Adipocyte (in vitro differentiated cells): ENCODE data around the gene ADAMTS3.
"Not testable (repeated sequence)": the region's sequence is repeated elsewhere in the genome, so short reads cannot be mapped to it uniquely, and the experiment has no call there.

Experiments
- DNase-seq: peaks from one replicate; pipeline ENCODE4 v3.0.0-alpha.2; 2015; ENCODE audit warnings: low read depth
- H3K27me3 ChIP-seq: replicated peaks from 2 replicates; pipeline ENCODE4 v1.7.0; 2013; ENCODE audit warnings: mild to moderate bottlenecking, low read length, moderate library complexity; ENCODE audit not compliant: control insufficient read depth, insufficient read depth
- H3K36me3 ChIP-seq: 2 replicates; pipeline ENCODE4 v1.7.0; 2013; ENCODE audit warnings: low read length, mild to moderate bottlenecking, moderate library complexity; ENCODE audit not compliant: control insufficient read depth, insufficient read depth, severe bottlenecking
- H3K4me1 ChIP-seq: 2 replicates; pipeline ENCODE4 v1.7.0; 2013; ENCODE audit warnings: mild to moderate bottlenecking, low read length, moderate library complexity; ENCODE audit not compliant: control insufficient read depth, insufficient read depth
- H3K4me3 ChIP-seq: 2 replicates; pipeline ENCODE4 v1.7.0; 2013; ENCODE audit warnings: mild to moderate bottlenecking, low read length, moderate library complexity
- H3K9ac ChIP-seq: 2 replicates; pipeline ENCODE4 v1.7.0; 2013; ENCODE audit warnings: mild to moderate bottlenecking, low read length, moderate library complexity
- H3K9me3 ChIP-seq: 2 replicates; pipeline ENCODE4 v1.7.0; 2013; ENCODE audit warnings: mild to moderate bottlenecking, low read length, moderate library complexity; ENCODE audit not compliant: control insufficient read depth

ADAMTS3 gene

DNA sequence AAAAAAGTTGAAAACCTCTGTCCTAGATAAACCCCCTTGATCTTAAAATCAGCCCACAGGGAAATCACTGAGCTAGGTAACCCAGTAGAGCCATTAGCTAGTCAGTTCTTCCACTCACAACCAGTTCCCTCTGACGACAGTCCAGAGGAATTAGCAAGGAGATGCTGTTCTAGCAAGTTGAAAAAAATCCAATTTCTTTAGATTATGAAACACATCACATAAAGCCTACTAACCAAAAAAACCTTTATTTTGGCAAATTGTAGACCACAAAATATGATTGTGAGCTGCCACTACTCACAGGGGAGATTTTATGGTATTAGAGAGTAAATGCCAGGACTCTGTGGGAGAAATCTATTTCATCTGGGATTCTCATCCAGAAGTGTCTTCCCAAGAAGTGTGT is 22.6 kb downstream of the ADAMTS3 start:
- Histone ChIP-seq H3K9me3 (no peaks in the 10 kb centered on the region), H3K4me1 (peaks cover 16% of the 10 kb centered on the region), H3K9ac (no peak overlapping the region), H3K4me3 (no peak overlapping the region), H3K27me3 (no peaks in the 10 kb centered on the region), H3K36me3 (no peaks in the 10 kb centered on the region)
- DNase-seq, result no peak

DNA sequence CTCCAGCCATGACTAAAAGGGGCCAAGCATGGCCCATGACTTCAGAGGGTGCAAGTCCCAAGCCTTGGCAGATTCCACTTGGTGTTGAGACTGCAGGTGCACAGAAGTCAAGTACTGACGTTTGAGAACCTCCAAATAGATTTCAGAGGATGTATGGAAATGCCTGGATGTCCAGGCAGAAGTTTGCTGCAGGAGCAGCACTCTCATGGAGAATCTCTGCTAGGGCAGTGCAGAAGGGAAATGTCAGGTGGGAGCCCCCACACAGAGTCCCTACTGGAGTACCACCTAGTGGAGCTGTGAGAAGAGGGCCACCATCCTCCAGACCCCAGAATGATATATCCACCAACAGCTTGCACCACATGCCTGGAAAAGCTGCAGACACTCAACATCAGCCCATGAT is 28.3 kb downstream of the ADAMTS3 start:
- H3K9ac ChIP-seq, H3K4me1 ChIP-seq, H3K9me3 ChIP-seq, H3K27me3 ChIP-seq, H3K36me3 ChIP-seq, DNase-seq, H3K4me3 ChIP-seq: not testable (repeated sequence)

DNA sequence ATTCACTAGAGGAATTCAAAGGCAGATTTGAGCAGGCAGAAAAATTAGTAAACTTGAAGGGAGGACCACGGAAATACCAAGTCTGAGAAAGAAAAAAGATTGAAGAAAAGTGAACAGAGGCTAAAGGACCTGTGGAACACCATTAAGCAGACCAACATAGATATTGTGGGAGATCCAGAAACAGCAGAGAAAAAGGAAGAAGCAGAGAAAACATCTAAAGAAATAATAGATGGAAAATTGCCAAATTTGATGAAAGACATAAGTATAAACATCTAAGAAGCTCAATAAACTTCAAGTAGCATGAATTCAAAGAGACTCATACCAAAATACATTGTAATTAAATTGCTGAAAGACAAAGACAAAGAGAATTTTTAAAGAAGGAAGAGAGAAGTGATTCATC is 31.0 kb downstream of the ADAMTS3 start:
- no peak overlapping the region for H3K9ac ChIP-seq
- H3K36me3 ChIP-seq, result no peaks in the 10 kb centered on the region
- no peaks in the 10 kb centered on the region for H3K27me3 ChIP-seq
- peaks cover 8% of the 10 kb centered on the region for H3K9me3 ChIP-seq
- no peaks in the 10 kb centered on the region for H3K4me1 ChIP-seq
- H3K4me3 ChIP-seq, result no peak overlapping the region
- no peak for DNase-seq

DNA sequence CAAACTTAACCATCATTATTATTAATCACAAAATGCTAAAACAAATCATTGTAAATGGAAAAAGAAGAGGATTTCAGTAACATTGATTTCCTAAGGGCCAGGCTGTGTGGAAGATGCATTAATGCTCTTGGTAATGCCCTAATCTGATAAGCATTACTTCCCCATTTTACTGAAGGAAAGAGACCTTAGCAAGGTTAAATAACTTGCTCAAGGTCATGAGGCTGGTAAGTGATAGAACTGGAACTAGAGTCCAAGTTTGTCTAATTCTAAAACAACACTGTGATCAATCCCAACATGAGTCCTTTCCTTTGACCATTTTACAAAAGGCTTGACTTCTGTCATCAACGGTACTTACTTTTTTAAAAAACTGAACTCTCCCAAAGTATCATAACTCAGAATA is 32.6 kb downstream of the ADAMTS3 start:
- no peak for DNase-seq
- Histone ChIP-seq H3K36me3 (no peaks in the 10 kb centered on the region), H3K4me1 (no peaks in the 10 kb centered on the region), H3K4me3 (no peak overlapping the region), H3K9ac (no peak overlapping the region), H3K27me3 (no peaks in the 10 kb centered on the region), H3K9me3 (peaks cover 8% of the 10 kb centered on the region)

DNA sequence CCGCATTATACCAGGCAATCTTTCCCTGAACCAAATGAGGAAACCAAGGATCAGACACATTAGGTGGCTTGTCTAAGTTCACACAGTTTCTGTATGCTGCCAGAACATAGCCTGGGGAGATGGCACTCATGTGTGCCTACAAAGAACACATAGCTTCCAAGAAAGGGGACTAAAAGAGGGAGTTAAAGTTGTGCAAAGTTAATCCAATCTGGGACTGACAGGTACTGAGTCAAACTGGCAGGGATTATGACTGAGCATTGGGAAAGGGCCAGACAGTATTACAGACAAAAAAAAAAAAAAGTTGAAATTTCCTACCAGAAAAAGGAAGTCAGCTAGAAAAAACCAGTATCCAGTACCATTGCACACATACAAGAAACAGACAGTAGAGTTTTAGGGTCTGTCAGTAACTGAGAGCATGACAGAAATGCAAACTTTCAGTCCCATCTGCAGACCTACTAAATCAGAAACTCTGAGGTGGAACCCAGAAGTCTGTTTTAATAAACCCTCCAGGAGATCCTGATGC is 37.2 kb downstream of the ADAMTS3 start:
- H3K9me3 ChIP-seq, result no peaks in the 10 kb centered on the region
- no peak overlapping the region for H3K9ac ChIP-seq
- H3K4me1 ChIP-seq, result no peaks in the 10 kb centered on the region
- H3K4me3 ChIP-seq, result no peak overlapping the region
- H3K36me3 ChIP-seq, result no peaks in the 10 kb centered on the region
- H3K27me3 ChIP-seq, result no peaks in the 10 kb centered on the region
- DNase-seq, result no peak

DNA sequence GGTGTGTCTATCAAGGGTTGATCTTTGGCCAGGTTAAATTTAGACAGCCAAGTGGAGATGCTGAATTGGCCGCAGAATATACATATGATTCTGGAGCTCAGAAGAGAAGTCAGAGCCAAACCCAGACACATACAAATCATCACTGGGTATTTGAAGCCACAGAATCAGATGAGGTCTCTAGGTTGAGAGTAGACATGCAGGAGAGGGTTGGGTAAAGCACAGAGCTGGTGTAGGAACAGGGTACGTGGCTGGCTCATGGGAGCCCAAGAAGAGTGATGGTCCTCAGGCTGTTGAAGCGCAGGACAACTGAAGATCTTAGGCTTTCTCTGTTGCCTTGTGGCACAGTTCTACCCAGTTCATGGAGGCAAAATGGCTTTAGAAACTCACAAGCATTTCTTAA is 37.7 kb downstream of the ADAMTS3 start:
- Histone ChIP-seq H3K36me3 (no peaks in the 10 kb centered on the region), H3K9ac (no peak overlapping the region), H3K9me3 (no peaks in the 10 kb centered on the region), H3K27me3 (no peaks in the 10 kb centered on the region), H3K4me1 (no peaks in the 10 kb centered on the region), H3K4me3 (no peak overlapping the region)
- no peak for DNase-seq

DNA sequence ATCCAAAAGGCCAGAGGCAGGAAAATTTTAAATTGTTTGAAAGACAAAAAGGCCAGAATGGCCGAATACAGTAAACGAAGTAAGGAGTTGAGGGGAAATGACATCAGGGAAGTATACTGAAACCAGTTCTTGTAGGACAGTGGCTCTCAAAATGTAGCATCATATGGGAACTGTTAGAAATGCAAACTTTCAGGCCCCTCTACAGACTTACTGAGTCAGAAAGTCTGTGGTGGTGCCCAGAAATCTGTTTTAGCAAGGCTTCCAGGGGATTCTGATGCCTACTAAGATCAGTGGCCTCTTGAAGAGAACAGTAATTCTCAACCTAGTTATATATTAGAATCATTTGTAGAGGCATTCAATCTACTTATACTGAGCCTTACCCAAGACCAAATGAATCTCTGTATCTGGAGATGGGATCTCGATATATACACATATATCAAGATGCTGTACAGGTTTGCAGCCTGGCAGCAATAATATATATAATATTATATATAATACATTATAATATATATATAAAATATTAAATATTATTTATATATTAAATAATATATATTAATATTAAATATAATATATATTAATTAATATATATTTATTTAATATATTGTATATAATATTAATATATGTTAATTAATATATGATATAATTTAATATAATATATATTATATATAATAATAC is 39.7 kb downstream of the ADAMTS3 start:
- Histone ChIP-seq H3K4me1 (no peaks in the 10 kb centered on the region), H3K9ac (no peak overlapping the region), H3K27me3 (no peaks in the 10 kb centered on the region), H3K36me3 (no peaks in the 10 kb centered on the region), H3K4me3 (no peak overlapping the region), H3K9me3 (no peaks in the 10 kb centered on the region)
- no peak for DNase-seq

DNA sequence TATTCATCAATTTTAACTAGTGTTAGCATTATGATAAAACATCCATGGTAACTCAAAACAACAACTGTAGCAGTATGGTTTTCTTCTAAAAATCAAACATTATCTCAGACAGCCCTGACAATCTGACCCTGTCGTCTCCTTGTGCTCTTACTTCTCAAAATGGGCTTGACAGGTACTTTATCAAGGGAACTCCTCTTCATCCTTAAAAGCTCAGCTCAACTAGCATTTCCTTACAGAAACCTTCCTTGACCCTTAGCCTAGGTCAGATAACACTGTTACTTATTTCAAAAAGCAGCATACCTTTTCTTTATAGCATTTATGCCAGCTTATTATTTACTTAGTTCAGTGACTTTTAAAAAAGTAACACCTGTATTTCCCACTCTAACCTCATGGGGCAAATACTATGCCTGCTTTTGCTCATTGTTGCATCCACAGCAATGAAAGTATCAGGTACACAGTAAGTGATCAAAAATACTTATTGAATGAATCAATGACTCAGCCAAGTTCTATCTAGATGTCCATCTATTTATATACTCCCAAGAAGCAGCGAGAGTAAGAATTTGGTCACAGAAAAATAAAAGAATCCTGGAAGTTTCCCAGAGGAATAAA is 41.9 kb downstream of the ADAMTS3 start:
- Histone ChIP-seq H3K9ac (no peak overlapping the region), H3K4me1 (peaks cover 7% of the 10 kb centered on the region), H3K9me3 (no peaks in the 10 kb centered on the region), H3K36me3 (no peaks in the 10 kb centered on the region), H3K4me3 (no peak overlapping the region), H3K27me3 (no peaks in the 10 kb centered on the region)
- no peak for DNase-seq

DNA sequence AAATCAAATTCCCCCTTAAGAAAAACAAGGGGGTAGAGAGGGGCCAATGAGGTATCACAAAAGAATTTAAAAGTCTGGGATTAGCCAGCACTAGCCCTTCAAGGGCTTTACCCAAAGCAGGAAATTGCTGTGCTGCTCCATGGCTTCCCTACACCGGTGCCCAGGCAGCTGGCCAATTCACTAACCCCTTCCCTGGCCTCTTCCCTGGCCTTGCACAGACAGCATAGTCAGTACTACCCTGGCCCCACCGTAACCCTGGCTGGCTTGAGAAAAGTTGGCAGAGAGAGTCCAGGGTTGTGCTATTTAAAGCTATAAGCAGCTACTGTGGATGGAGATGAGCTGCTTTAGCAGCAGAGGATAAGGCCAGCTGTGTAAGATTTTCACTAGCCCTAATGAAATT is 43.1 kb downstream of the ADAMTS3 start:
- no peak overlapping the region for H3K4me3 ChIP-seq
- DNase-seq, result peak; percentile 79
- no peak overlapping the region for H3K9ac ChIP-seq

DNA sequence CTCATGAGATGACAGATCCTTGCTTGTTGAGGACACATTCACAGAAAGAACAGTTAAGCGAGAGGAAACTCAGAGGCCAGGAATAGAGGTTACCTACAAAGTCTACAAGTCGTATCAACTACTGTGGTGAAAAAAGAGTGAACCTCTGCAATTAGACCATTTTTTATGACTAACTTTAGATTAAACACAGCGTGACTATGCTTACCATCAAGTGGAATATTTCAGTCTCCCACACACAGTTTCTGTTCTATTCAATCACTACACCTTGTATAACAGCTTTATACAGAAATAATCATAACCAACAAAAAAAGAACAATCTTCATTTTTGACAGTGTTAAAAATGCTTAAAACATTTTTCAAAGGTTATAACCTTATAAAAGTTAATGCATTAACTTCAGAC is 46.6 kb downstream of the ADAMTS3 start:
- Histone ChIP-seq H3K36me3 (no peaks in the 10 kb centered on the region), H3K27me3 (no peaks in the 10 kb centered on the region), H3K4me3 (no peak overlapping the region), H3K9ac (no peak overlapping the region), H3K4me1 (peaks cover 7% of the 10 kb centered on the region), H3K9me3 (no peaks in the 10 kb centered on the region)
- DNase-seq, result no peak

More for the DNA sequence above, 43.1 kb downstream of the ADAMTS3 start:
- Histone ChIP-seq H3K27me3 (no peaks in the 10 kb centered on the region), H3K36me3 (no peaks in the 10 kb centered on the region), H3K9me3 (no peaks in the 10 kb centered on the region), H3K4me1 (peaks cover 7% of the 10 kb centered on the region)

DNA sequence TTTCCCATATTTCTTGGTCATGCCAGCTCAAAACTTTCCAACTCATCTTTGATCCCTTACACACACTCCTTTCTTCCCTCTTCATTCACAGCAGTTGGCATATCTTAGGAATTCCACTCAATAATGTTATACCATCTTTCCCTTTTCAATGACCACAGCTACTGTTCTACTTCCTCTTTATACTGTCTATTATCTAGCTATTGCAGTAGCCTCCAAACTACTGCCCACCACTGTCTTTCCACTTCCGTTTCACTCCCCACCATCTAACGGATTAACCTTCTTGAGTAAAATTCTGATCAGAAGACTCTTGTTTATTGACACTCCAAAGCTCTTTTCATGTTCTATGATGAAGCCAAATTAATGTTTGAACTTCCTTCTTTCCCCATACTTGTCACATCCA is 55.8 kb downstream of the ADAMTS3 start:
- H3K9ac ChIP-seq, result no peak overlapping the region
- H3K9me3 ChIP-seq, result no peaks in the 10 kb centered on the region
- no peak overlapping the region for H3K4me3 ChIP-seq
- H3K36me3 ChIP-seq, result no peaks in the 10 kb centered on the region
- no peak for DNase-seq
- H3K4me1 ChIP-seq, result peaks cover 4% of the 10 kb centered on the region
- H3K27me3 ChIP-seq, result no peaks in the 10 kb centered on the region
